IMR-90 (cell line): ENCODE data around the gene EPAS1.

Source experiments
- BHLHE40 ChIP-seq: fragments of 150-350 bp; IDR thresholded peaks from 2 replicates; pipeline ENCODE4 v1.6.1; 2016; ENCODE audit warnings: mild to moderate bottlenecking, low read depth, low read length
- CEBPB ChIP-seq: IDR thresholded peaks from 2 replicates; pipeline ENCODE4 v1.6.1; 2012; ENCODE audit warnings: low read depth, low read length, improper control_type of control experiment
- CTCF ChIP-seq: conservative IDR thresholded peaks from 2 replicates; pipeline ENCODE4 v1.5.1; 2012; ENCODE audit warnings: mild to moderate bottlenecking, low read depth, low read length, improper control_type of control experiment
- ELK1 ChIP-seq: fragments of 150-350 bp; IDR thresholded peaks from 2 replicates; pipeline ENCODE4 v1.6.1; 2016; ENCODE audit warnings: low read depth, mild to moderate bottlenecking, low read length, moderate library complexity, borderline replicate concordance
- FOS ChIP-seq: fragments of 150-350 bp; IDR thresholded peaks from 2 replicates; pipeline ENCODE4 v1.6.1; 2016; ENCODE audit warnings: low read depth, low read length
- MAFK ChIP-seq: IDR thresholded peaks from 2 replicates; pipeline ENCODE4 v1.6.1; 2012; ENCODE audit warnings: low read depth, low read length, improper control_type of control experiment
- MAZ ChIP-seq: IDR thresholded peaks from 2 replicates; pipeline ENCODE4 v1.6.1; 2012; ENCODE audit warnings: low read depth, mild to moderate bottlenecking, low read length, improper control_type of control experiment, moderate library complexity, borderline replicate concordance
- MXI1 ChIP-seq: IDR thresholded peaks from 2 replicates; pipeline ENCODE4 v1.6.1; 2012; ENCODE audit warnings: low read depth, mild to moderate bottlenecking, low read length, moderate library complexity, borderline replicate concordance
- POLR2A ChIP-seq: IDR thresholded peaks from 2 replicates; pipeline ENCODE4 v1.6.1; 2012; ENCODE audit warnings: mild to moderate bottlenecking, low read depth, low read length
- RAD21 ChIP-seq: IDR thresholded peaks from 2 replicates; pipeline ENCODE4 v1.6.1; 2012; ENCODE audit warnings: low read length, improper control_type of control experiment
- RCOR1 ChIP-seq: IDR thresholded peaks from 2 replicates; pipeline ENCODE4 v1.6.1; 2012; ENCODE audit warnings: mild to moderate bottlenecking, low read length, improper control_type of control experiment; ENCODE audit not compliant: insufficient replicate concordance
- RFX5 ChIP-seq: IDR thresholded peaks from 2 replicates; pipeline ENCODE4 v1.8.0; 2012; ENCODE audit warnings: low read depth, mild to moderate bottlenecking, low read length, moderate library complexity
- SMC3 ChIP-seq: fragments of 150-350 bp; IDR thresholded peaks from 2 replicates; pipeline ENCODE4 v1.6.1; 2016; ENCODE audit warnings: low read depth, mild to moderate bottlenecking, antibody characterized with exemption, low read length, moderate library complexity
- TF ChIP-seq, protein P1 (sequence below): fragments of 150-350 bp; IDR thresholded peaks from 2 replicates; pipeline ENCODE4 v1.6.1; 2017; ENCODE audit warnings: mild to moderate bottlenecking, antibody characterized with exemption, low read length, low read depth

GRCh38 chr2:46388881-46389280 is 91.7 kb downstream of the EPAS1 start:
- TF ChIP-seq POLR2A = no peak
- TF ChIP-seq CTCF = no peak
- no peak for TF ChIP-seq RAD21
- TF ChIP-seq, protein P1, sequence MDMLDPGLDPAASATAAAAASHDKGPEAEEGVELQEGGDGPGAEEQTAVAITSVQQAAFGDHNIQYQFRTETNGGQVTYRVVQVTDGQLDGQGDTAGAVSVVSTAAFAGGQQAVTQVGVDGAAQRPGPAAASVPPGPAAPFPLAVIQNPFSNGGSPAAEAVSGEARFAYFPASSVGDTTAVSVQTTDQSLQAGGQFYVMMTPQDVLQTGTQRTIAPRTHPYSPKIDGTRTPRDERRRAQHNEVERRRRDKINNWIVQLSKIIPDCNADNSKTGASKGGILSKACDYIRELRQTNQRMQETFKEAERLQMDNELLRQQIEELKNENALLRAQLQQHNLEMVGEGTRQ = no peak
- TF ChIP-seq FOS = no peak
- TF ChIP-seq MAFK = no peak
- TF ChIP-seq ELK1 = no peak
- no peak for TF ChIP-seq RFX5
- no peak for TF ChIP-seq BHLHE40
- TF ChIP-seq RCOR1 = no peak
- no peak for TF ChIP-seq CEBPB
- TF ChIP-seq MXI1 = no peak
- no peak for TF ChIP-seq MAZ
- no peak for TF ChIP-seq SMC3
